Measurements from ENCODE around the gene TMOD1. TPM values are rescaled to one million over a fixed set of nuclear protein-coding genes. Genes with fewer than 3 reads are reported as not detected.

Gene TMOD1
- total RNA-seq, 1 experiment from 2014 or later: 1.0 TPM

DNA sequence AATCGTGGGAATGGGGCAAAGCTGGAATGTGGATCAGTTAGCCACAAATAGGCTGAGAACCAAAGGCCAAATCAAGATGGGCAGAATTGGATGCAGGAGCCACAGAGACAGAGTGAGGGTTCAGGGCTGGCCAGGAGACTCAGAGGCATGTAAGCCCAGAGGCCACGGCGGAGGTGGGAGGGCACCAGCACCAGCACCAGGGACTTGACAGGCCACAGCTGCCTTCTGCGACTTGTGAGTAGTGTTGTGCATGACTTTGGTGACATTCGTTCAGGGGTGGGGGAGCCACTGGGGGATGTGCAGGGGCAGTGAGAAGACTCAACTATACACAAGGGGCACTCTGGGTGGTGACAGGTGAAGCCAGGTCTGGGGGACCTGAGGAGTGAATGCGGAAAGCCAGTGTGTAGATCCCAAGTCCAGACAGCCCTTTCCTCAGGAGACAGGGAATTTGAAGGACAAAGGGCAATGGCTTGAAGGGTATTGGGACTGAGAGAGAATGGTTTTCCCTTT, 53.2 kb downstream of the TMOD1 start:
- ATAC-seq: no peak
- CTCF ChIA-PET: no interaction called here
- POLR2A ChIA-PET: no interaction called here
- DNase-seq (ENCODE audit: low spot score): no peak
- Mint-ChIP-seq H3K27ac (no peak overlapping the region), H3K36me3 (no peaks in the 10 kb centered on the region), H3K27me3 (ENCODE audit: low read depth) (no peaks in the 10 kb centered on the region), H3K4me3 (no peak overlapping the region), H3K9me3 (no peaks in the 10 kb centered on the region), H3K4me1 (peaks cover 23% of the 10 kb centered on the region)
- TF ChIP-seq ZNF416 (CRISPR knock-in tag; IDR thresholded peaks at IDR 0.05) (no peak), NFATC4 (CRISPR knock-in tag; IDR thresholded peaks at IDR 0.05) (no peak), GABPB1 (CRISPR knock-in tag; IDR thresholded peaks at IDR 0.05) (no peak), ZNF121 (CRISPR knock-in tag; IDR thresholded peaks at IDR 0.05) (no peak), TCF7 (CRISPR knock-in tag; IDR thresholded peaks at IDR 0.05; ENCODE audit: low read depth) (no peak), NR3C1 (CRISPR knock-in tag; conservative IDR thresholded peaks at IDR 0.05; ENCODE audit: low read depth) (no peak)
- TF ChIP-seq, protein P1, sequence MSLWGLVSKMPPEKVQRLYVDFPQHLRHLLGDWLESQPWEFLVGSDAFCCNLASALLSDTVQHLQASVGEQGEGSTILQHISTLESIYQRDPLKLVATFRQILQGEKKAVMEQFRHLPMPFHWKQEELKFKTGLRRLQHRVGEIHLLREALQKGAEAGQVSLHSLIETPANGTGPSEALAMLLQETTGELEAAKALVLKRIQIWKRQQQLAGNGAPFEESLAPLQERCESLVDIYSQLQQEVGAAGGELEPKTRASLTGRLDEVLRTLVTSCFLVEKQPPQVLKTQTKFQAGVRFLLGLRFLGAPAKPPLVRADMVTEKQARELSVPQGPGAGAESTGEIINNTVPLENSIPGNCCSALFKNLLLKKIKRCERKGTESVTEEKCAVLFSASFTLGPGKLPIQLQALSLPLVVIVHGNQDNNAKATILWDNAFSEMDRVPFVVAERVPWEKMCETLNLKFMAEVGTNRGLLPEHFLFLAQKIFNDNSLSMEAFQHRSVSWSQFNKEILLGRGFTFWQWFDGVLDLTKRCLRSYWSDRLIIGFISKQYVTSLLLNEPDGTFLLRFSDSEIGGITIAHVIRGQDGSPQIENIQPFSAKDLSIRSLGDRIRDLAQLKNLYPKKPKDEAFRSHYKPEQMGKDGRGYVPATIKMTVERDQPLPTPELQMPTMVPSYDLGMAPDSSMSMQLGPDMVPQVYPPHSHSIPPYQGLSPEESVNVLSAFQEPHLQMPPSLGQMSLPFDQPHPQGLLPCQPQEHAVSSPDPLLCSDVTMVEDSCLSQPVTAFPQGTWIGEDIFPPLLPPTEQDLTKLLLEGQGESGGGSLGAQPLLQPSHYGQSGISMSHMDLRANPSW (CRISPR knock-in tag; conservative IDR thresholded peaks at IDR 0.05; ENCODE audit: low read depth): no peak
- TF ChIP-seq, protein P2, sequence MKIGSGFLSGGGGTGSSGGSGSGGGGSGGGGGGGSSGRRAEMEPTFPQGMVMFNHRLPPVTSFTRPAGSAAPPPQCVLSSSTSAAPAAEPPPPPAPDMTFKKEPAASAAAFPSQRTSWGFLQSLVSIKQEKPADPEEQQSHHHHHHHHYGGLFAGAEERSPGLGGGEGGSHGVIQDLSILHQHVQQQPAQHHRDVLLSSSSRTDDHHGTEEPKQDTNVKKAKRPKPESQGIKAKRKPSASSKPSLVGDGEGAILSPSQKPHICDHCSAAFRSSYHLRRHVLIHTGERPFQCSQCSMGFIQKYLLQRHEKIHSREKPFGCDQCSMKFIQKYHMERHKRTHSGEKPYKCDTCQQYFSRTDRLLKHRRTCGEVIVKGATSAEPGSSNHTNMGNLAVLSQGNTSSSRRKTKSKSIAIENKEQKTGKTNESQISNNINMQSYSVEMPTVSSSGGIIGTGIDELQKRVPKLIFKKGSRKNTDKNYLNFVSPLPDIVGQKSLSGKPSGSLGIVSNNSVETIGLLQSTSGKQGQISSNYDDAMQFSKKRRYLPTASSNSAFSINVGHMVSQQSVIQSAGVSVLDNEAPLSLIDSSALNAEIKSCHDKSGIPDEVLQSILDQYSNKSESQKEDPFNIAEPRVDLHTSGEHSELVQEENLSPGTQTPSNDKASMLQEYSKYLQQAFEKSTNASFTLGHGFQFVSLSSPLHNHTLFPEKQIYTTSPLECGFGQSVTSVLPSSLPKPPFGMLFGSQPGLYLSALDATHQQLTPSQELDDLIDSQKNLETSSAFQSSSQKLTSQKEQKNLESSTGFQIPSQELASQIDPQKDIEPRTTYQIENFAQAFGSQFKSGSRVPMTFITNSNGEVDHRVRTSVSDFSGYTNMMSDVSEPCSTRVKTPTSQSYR (CRISPR knock-in tag; IDR thresholded peaks at IDR 0.05): no peak
- TF ChIP-seq, protein P3, sequence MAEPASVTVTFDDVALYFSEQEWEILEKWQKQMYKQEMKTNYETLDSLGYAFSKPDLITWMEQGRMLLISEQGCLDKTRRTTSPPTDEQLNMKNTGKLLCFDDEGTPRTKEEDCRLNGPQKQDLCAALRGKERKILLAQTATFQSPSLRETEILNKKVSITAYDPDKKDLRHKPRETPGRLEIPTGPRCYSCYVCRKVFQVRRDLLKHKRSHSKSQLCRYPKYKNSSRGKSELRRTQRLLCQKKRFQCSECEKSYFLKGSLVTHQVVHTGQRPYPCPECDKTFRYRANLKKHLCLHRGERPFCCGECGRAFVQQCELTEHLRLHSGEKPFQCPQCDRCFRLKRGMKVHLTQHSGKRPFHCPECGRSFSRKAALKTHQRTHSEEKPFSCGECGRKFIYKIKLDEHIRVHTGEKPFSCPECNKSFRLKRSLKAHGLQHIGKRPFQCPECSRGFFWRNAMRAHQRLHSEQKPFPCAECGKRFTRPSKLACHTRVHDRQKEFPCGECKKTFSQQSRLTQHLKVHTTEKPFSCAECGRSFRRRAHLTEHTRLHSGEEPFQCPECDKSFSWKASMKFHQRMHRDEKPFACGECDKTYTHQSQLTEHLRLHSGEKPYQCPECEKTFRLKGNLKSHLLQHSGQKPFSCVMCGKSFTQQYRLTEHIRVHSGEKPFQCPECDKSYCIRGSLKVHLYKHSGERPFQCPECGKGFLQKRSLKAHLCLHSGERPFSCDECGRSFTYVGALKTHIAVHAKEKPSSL (CRISPR knock-in tag; conservative IDR thresholded peaks at IDR 0.05): no peak
- TF ChIP-seq, protein P4, sequence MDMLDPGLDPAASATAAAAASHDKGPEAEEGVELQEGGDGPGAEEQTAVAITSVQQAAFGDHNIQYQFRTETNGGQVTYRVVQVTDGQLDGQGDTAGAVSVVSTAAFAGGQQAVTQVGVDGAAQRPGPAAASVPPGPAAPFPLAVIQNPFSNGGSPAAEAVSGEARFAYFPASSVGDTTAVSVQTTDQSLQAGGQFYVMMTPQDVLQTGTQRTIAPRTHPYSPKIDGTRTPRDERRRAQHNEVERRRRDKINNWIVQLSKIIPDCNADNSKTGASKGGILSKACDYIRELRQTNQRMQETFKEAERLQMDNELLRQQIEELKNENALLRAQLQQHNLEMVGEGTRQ (CRISPR knock-in tag; IDR thresholded peaks at IDR 0.05): no peak
- TF ChIP-seq, protein P5, sequence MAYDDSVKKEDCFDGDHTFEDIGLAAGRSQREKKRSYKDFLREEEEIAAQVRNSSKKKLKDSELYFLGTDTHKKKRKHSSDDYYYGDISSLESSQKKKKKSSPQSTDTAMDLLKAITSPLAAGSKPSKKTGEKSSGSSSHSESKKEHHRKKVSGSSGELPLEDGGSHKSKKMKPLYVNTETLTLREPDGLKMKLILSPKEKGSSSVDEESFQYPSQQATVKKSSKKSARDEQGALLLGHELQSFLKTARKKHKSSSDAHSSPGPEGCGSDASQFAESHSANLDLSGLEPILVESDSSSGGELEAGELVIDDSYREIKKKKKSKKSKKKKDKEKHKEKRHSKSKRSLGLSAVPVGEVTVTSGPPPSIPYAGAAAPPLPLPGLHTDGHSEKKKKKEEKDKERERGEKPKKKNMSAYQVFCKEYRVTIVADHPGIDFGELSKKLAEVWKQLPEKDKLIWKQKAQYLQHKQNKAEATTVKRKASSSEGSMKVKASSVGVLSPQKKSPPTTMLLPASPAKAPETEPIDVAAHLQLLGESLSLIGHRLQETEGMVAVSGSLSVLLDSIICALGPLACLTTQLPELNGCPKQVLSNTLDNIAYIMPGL (CRISPR knock-in tag; IDR thresholded peaks at IDR 0.05): no peak
- TF ChIP-seq, protein P6, sequence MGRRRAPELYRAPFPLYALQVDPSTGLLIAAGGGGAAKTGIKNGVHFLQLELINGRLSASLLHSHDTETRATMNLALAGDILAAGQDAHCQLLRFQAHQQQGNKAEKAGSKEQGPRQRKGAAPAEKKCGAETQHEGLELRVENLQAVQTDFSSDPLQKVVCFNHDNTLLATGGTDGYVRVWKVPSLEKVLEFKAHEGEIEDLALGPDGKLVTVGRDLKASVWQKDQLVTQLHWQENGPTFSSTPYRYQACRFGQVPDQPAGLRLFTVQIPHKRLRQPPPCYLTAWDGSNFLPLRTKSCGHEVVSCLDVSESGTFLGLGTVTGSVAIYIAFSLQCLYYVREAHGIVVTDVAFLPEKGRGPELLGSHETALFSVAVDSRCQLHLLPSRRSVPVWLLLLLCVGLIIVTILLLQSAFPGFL (CRISPR knock-in tag; IDR thresholded peaks at IDR 0.05; ENCODE audit: borderline replicate concordance): no peak
- TF ChIP-seq, protein P7, sequence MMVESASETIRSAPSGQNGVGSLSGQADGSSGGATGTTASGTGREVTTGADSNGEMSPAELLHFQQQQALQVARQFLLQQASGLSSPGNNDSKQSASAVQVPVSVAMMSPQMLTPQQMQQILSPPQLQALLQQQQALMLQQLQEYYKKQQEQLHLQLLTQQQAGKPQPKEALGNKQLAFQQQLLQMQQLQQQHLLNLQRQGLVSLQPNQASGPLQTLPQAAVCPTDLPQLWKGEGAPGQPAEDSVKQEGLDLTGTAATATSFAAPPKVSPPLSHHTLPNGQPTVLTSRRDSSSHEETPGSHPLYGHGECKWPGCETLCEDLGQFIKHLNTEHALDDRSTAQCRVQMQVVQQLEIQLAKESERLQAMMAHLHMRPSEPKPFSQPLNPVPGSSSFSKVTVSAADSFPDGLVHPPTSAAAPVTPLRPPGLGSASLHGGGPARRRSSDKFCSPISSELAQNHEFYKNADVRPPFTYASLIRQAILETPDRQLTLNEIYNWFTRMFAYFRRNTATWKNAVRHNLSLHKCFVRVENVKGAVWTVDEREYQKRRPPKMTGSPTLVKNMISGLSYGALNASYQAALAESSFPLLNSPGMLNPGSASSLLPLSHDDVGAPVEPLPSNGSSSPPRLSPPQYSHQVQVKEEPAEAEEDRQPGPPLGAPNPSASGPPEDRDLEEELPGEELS (CRISPR knock-in tag; IDR thresholded peaks at IDR 0.05): no peak

Measured in WTC11 (cell line).